K562 (cell line): ENCODE data around the gene NOP14.

ENCODE experiments used
- CTCF ChIP-seq, 3 experiments: IDR thresholded peaks in 2 of 3; conservative IDR thresholded peaks in 1 of 3; 2 replicates each; pipeline ENCODE4 v1.5.1; 2011 to 2012; ENCODE audit warnings: low read length in 3 of 3, mild to moderate bottlenecking in 3 of 3, control low read depth in 2 of 3, improper control_type of control experiment in 1 of 3, inconsistent platforms in 1 of 3, low read depth in 1 of 3, mixed read lengths in 1 of 3, moderate library complexity in 1 of 3; ENCODE audit not compliant: insufficient read depth in 2 of 3
- ELK1 ChIP-seq: sonication (generic); formaldehyde crosslinking; IDR thresholded peaks from 2 replicates; pipeline ENCODE4 v1.8.1; 2022; ENCODE audit warnings: missing genetic modification reagents
- SMARCB1 ChIP-seq: IDR thresholded peaks from 2 replicates; pipeline ENCODE4 v1.6.1; 2011; ENCODE audit warnings: improper control_type of control experiment, low read depth; ENCODE audit not compliant: insufficient read length
- ZKSCAN1 ChIP-seq: fragments of 150-350 bp; IDR thresholded peaks from 2 replicates; pipeline ENCODE4 v1.6.1; 2016; ENCODE audit warnings: low read depth, low read length
- ZNF324 ChIP-seq: fragments of 250-450 bp; sonication (Bioruptor Pico); IDR thresholded peaks from 2 replicates; pipeline ENCODE4 v1.4.0; 2020; ENCODE audit warnings: mild to moderate bottlenecking

GRCh38 chr4:2923668-2924173 is 39.5 kb downstream of the NOP14 start:
- no peak for TF ChIP-seq SMARCB1
- TF ChIP-seq ZNF324, result no peak
- TF ChIP-seq CTCF (IDR thresholded peaks at IDR 0.05 in 2 of 3, conservative IDR thresholded peaks at IDR 0.05 in 1 of 3; ENCODE audit: insufficient read depth in 2 of 3, low read depth in 1 of 3, low read length in 3 of 3), result no peak
- no peak for TF ChIP-seq ELK1 (CRISPR knock-in tag)
- TF ChIP-seq ZKSCAN1, result no peak
